ENCODE data around the gene ZRANB2. TPM values are rescaled to one million over a fixed set of nuclear protein-coding genes. Genes with fewer than 3 reads are reported as not detected.

ZRANB2 gene
- total RNA-seq, 1 experiment from 2014 or later, result 134 TPM

DNA sequence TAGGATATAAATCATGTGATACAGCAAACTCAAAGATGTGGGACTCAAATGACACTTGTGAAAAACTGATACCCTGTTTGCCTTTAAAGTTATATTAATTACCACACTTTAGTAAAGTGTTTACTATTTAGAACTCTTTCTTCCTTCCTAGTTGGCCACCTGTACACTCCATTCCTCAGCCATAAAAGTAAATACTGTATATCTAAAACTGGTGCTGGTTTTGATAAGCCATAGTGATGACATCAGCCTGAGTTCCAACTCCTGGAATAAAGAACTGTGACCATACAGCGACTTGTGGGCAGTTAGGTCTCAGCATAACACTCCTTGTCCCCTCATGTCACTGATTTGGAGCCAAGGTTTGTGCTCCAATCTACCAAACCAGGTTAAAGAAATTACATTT, 36.0 kb downstream of the ZRANB2 start:
- ChIA-PET CTCF (no interaction called here), POLR2A (no interaction called here)
- H3K4me3 Mint-ChIP-seq (ENCODE audit: unreplicated experiment), result no peak overlapping the region
- TF ChIP-seq, protein P1, sequence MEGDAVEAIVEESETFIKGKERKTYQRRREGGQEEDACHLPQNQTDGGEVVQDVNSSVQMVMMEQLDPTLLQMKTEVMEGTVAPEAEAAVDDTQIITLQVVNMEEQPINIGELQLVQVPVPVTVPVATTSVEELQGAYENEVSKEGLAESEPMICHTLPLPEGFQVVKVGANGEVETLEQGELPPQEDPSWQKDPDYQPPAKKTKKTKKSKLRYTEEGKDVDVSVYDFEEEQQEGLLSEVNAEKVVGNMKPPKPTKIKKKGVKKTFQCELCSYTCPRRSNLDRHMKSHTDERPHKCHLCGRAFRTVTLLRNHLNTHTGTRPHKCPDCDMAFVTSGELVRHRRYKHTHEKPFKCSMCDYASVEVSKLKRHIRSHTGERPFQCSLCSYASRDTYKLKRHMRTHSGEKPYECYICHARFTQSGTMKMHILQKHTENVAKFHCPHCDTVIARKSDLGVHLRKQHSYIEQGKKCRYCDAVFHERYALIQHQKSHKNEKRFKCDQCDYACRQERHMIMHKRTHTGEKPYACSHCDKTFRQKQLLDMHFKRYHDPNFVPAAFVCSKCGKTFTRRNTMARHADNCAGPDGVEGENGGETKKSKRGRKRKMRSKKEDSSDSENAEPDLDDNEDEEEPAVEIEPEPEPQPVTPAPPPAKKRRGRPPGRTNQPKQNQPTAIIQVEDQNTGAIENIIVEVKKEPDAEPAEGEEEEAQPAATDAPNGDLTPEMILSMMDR (IDR thresholded peaks at IDR 0.05; ENCODE audit: unreplicated experiment), result no peak
- BruUV-seq (replicated peaks), result no TSS peak
- intact Hi-C loops (cut with micrococcal nuclease), result no loop called here
- H3K36me3 Mint-ChIP-seq (ENCODE audit: insufficient read depth, unreplicated experiment), result no peaks in the 10 kb centered on the region
- H3K9me3 Mint-ChIP-seq (ENCODE audit: unreplicated experiment), result no peaks in the 10 kb centered on the region
- DNase-seq (ENCODE audit: unreplicated experiment), result no peak
- no peak overlapping the region for H3K27ac Mint-ChIP-seq (ENCODE audit: low read depth, unreplicated experiment)
- no peaks in the 10 kb centered on the region for H3K4me1 Mint-ChIP-seq (ENCODE audit: insufficient read depth, unreplicated experiment)
- H3K27me3 Mint-ChIP-seq (ENCODE audit: insufficient read depth, unreplicated experiment), result peaks cover 76% of the 10 kb centered on the region

DNA sequence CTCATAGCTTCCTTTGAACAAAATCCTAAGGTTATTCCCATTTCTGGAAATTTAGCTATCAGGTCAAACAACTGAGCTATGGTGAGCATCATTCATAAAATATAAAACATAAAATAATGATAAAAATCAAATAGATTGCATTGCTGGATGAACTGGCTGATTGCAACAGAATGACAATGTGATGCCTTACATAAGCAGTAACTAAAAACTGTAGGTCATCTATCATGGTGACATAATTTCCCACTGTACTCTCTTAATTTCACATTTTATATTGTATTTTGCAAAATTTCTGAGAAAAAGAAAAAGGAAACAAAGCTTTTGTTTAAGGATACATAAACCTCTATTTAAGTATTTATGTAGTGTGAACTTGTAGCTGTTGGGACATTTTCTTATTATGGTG, 37.8 kb downstream of the ZRANB2 start:
- H3K9me3 Mint-ChIP-seq (ENCODE audit: unreplicated experiment), result no peaks in the 10 kb centered on the region

DNA sequence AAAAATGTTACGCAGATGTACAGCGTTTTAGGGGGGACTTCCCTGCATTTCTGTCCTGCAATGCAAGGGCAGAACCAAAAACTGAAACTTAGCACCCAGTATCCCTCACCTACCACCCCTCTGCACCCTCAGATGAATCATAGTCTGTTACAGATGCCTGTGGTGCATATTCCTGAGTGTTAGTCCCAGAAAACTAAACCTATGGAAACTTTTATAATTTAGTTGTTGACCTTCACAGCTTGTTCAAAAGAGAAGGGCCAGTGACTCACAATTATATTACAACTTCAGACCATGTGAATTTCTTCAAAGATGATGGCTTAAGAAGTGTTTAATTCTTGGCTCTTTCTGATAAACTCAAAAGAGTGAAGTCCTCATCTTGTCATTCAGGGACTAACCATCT, 39.0 kb downstream of the ZRANB2 start:
- intact Hi-C loops (cut with micrococcal nuclease), result no loop called here
- ChIA-PET POLR2A (no interaction called here), CTCF (no interaction called here)
- no peak overlapping the region for H3K4me3 Mint-ChIP-seq (ENCODE audit: unreplicated experiment)
- H3K9me3 Mint-ChIP-seq (ENCODE audit: unreplicated experiment), result no peaks in the 10 kb centered on the region
- DNase-seq (ENCODE audit: unreplicated experiment), result no peak
- BruUV-seq (replicated peaks), result no TSS peak
- H3K27ac Mint-ChIP-seq (ENCODE audit: low read depth, unreplicated experiment), result no peak overlapping the region
- H3K36me3 Mint-ChIP-seq (ENCODE audit: insufficient read depth, unreplicated experiment), result no peaks in the 10 kb centered on the region
- H3K27me3 Mint-ChIP-seq (ENCODE audit: insufficient read depth, unreplicated experiment), result peaks cover 66% of the 10 kb centered on the region
- H3K4me1 Mint-ChIP-seq (ENCODE audit: insufficient read depth, unreplicated experiment), result no peaks in the 10 kb centered on the region
- TF ChIP-seq, protein P1 (IDR thresholded peaks at IDR 0.05; ENCODE audit: unreplicated experiment), result no peak

More for the DNA sequence above, 37.8 kb downstream of the ZRANB2 start:
- ChIA-PET CTCF (interaction anchor here (1.0 to 1.5 kb wide), 2 partner anchors 514 to 515 kb away, joined by 4 to 6 read pairs; no protein-coding TSS in a partner anchor), POLR2A (no interaction called here)
- no peaks in the 10 kb centered on the region for H3K36me3 Mint-ChIP-seq (ENCODE audit: insufficient read depth, unreplicated experiment)
- intact Hi-C loops (cut with micrococcal nuclease), result no loop called here
- TF ChIP-seq, protein P1 (IDR thresholded peaks at IDR 0.05; ENCODE audit: unreplicated experiment), result no peak
- no peak overlapping the region for H3K27ac Mint-ChIP-seq (ENCODE audit: low read depth, unreplicated experiment)
- no peaks in the 10 kb centered on the region for H3K4me1 Mint-ChIP-seq (ENCODE audit: insufficient read depth, unreplicated experiment)
- no peak overlapping the region for H3K4me3 Mint-ChIP-seq (ENCODE audit: unreplicated experiment)
- BruUV-seq (replicated peaks), result no TSS peak
- H3K27me3 Mint-ChIP-seq (ENCODE audit: insufficient read depth, unreplicated experiment), result peaks cover 74% of the 10 kb centered on the region
- no peak for DNase-seq (ENCODE audit: unreplicated experiment)

DNA sequence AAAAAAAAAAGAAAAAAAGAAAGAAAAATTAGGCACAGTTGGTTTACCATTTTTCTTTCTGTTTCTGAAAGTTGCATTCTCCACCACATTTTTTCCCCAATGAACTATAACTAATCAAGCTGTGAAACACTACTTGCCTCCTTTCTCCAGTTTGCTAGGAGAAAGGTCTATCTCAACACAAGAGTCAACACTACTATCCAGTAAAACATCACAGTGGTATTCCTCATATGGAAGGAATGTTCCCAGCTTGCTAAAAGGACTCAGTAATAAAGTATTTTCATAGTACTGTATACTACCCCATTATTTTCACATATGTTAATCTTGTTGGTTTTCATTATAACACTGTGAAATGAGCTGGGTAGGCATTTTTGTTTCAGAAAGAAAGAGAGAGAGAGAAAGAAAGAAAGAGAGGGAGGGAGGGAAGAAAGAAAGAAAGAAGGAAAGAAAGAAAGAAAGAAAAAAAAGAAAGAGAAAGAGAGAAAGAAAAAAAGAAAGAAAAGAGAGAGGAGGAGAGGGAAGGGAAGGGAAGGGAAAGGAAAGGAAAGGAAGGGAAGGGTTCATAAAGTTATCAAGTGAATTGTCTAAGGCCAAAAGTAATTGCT, 41.1 kb downstream of the ZRANB2 start:
- DNase-seq (ENCODE audit: unreplicated experiment), result no peak
- BruUV-seq (replicated peaks), result no TSS peak
- TF ChIP-seq, protein P1 (IDR thresholded peaks at IDR 0.05; ENCODE audit: unreplicated experiment), result no peak
- Mint-ChIP-seq H3K27ac (ENCODE audit: low read depth, unreplicated experiment) (no peak overlapping the region), H3K9me3 (ENCODE audit: unreplicated experiment) (no peaks in the 10 kb centered on the region), H3K4me3 (ENCODE audit: unreplicated experiment) (no peak overlapping the region), H3K4me1 (ENCODE audit: insufficient read depth, unreplicated experiment) (no peaks in the 10 kb centered on the region), H3K36me3 (ENCODE audit: insufficient read depth, unreplicated experiment) (no peaks in the 10 kb centered on the region), H3K27me3 (ENCODE audit: insufficient read depth, unreplicated experiment) (peaks cover 61% of the 10 kb centered on the region)
- ChIA-PET POLR2A (no interaction called here), CTCF (interaction anchor here (0.7 to 2.0 kb wide), 4 partner anchors 10 to 1968 kb away, joined by 3 to 8 read pairs (median 4); no protein-coding TSS in a partner anchor)
- intact Hi-C loops (cut with micrococcal nuclease), result no loop called here

Data from MCF 10A (cell line).